GM12864 (cell line): ENCODE measurements around the gene TMEM52.

ENCODE experiments used
- DNase-seq: peaks from one replicate; pipeline ENCODE4 v3.0.0-alpha.2; 2011; ENCODE audit warnings: low read depth
- H3K4me3 ChIP-seq: 2 replicates; pipeline ENCODE4 v1.5.1; 2011; ENCODE audit warnings: mild to moderate bottlenecking, low read depth, low read length, control low read depth
- CTCF ChIP-seq: IDR thresholded peaks from 2 replicates; pipeline ENCODE4 v1.5.1; 2011; ENCODE audit warnings: low read depth, mild to moderate bottlenecking, moderate library complexity, low read length, control low read depth, inconsistent platforms; ENCODE audit errors: missing control alignments

Gene TMEM52

GRCh38 chr1:1914101-1914970 lies 4.7 kb downstream of the TMEM52 start:
- no peak for TF ChIP-seq CTCF
- H3K4me3 ChIP-seq, result no peak overlapping the region
- no peak for DNase-seq

DNA sequence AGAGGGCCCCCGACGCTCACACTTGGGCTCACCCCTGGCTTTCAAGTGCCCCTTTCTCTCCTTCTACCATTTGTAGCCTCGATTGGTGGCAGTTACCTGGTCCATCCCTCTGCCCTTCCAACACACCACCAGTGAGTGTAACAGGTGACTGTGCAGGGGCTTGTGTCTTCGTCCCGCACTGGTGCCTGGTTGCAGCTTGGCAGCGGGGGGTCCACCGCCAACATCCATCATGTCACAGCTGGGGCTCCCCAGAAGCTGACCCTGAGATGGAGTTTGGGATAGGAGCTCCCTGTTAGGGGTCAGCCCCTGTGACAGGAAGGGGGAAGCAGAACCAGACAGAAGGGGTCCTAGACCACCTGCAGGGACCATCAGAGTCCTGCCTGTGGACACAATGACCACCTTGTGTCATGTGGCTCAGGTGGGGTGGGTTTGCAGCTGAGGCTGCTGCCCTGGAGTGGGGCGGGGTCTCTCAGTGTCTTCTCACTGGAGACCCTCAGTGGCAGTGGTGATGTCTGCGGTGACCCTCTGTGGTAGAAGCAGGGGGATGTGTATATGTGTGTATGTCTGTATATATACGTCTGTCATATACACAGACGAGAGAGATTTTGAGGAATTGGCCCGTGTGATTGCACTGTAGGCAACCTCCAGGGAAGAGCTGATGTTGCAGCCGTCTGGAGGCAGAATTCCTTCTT lies 7.6 kb downstream of the TMEM52 start:
- TF ChIP-seq CTCF, result no peak
- DNase-seq, result no peak
- no peak overlapping the region for H3K4me3 ChIP-seq

GRCh38 chr1:1910651-1911331 lies 8.3 kb downstream of the TMEM52 start:
- no peak for TF ChIP-seq CTCF
- H3K4me3 ChIP-seq, result no peak overlapping the region

DNA sequence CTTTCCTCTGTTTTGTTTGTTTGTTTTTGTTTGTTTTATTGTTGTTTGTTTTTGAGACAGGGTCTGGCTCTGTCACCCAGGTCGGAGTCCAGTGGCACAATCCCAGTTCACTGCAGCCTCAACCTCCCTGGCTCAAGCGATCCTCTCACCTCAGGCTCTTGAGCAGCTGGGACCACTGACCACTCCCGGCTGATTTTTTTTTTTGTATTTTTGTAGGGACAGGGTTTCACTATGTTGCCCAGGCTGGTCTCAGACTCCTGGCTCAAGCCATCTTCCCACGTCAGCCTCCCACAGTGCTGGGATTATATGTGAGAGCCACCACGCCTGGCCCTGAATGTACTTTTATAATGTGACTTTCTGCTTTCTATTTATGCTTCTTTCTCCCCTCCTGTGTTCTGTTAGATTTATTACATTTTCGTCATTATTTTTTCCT lies 9.0 kb downstream of the TMEM52 start:
- no peak overlapping the region for H3K4me3 ChIP-seq
- no peak for TF ChIP-seq CTCF
- DNase-seq, result no peak

More at GRCh38 chr1:1910651-1911331, 8.3 kb downstream of the TMEM52 start:
- no peak for DNase-seq

GRCh38 chr1:1908506-1908791 lies 10.6 kb downstream of the TMEM52 start:
- no peak for TF ChIP-seq CTCF
- H3K4me3 ChIP-seq, result peak overlapping the region; percentile 84
- DNase-seq, result no peak

GRCh38 chr1:1907098-1907736 lies 11.9 kb downstream of the TMEM52 start:
- DNase-seq, result no peak
- no peak overlapping the region for H3K4me3 ChIP-seq
- TF ChIP-seq CTCF, result no peak
